A673 (cell line): ENCODE results near the gene MS4A15. TPM values are rescaled to one million over a fixed set of nuclear protein-coding genes. Genes with fewer than 3 reads are reported as not detected.

Experiments
- BruUV-seq: library from RNA; stranded (reverse); fragments of 400-500 nt; replicated peaks from 2 replicates; lab custom pipeline; 2021; lab: Mats Ljungman, UMichigan
- CTCF ChIA-PET: fragments of 300-600 bp; sonication (Branson Sonifier 250); formaldehyde crosslinking; loops from one replicate; lab custom pipeline; 2022; ENCODE audit warnings: antibody characterized with exemption; lab: Charles Lee
- POLR2A ChIA-PET: fragments of 300-600 bp; sonication (Branson Sonifier 250); formaldehyde crosslinking; loops from one replicate; lab custom pipeline; 2022; ENCODE audit warnings: antibody characterized with exemption; ENCODE audit not compliant: low non-redundant PET; lab: Charles Lee
- DNase-seq: peaks from one replicate; pipeline ENCODE4 v3.0.0-alpha.2; 2015; ENCODE audit warnings: low spot score
- H3K27ac ChIP-seq: fragments of 200-600 bp; sonication (generic); 2 replicates; pipeline ENCODE4 v1.5.1; 2016; ENCODE audit warnings: mixed run types, low read depth, mild to moderate bottlenecking, mixed read lengths, antibody characterized with exemption, low read length; ENCODE audit not compliant: poor library complexity, severe bottlenecking
- H3K27me3 ChIP-seq: fragments of 200-600 bp; sonication (generic); replicated peaks from 2 replicates; pipeline ENCODE4 v1.6.1; 2017; ENCODE audit warnings: mixed run types, low read depth, mild to moderate bottlenecking, mixed read lengths, antibody characterized with exemption, low read length; ENCODE audit not compliant: insufficient read depth, poor library complexity
- H3K36me3 ChIP-seq: fragments of 200-600 bp; sonication (generic); 2 replicates; pipeline ENCODE4 v1.6.1; 2016; ENCODE audit warnings: mixed run types, mild to moderate bottlenecking, mixed read lengths, antibody characterized with exemption, low read length; ENCODE audit not compliant: insufficient read depth, poor library complexity, severe bottlenecking
- H3K4me1 ChIP-seq: fragments of 200-600 bp; sonication (generic); 2 replicates; pipeline ENCODE4 v1.6.1; 2017; ENCODE audit warnings: mixed run types, mild to moderate bottlenecking, mixed read lengths, antibody characterized with exemption, low read length; ENCODE audit not compliant: insufficient read depth, poor library complexity, severe bottlenecking
- H3K4me3 ChIP-seq: fragments of 200-600 bp; sonication (generic); 2 replicates; pipeline ENCODE4 v1.5.1; 2016; ENCODE audit warnings: low read depth, mixed run types, mild to moderate bottlenecking, mixed read lengths, low read length; ENCODE audit not compliant: poor library complexity, severe bottlenecking
- H3K9me3 ChIP-seq: fragments of 200-600 bp; sonication (generic); 2 replicates; pipeline ENCODE4 v1.6.1; 2016; ENCODE audit warnings: mixed run types, low read depth, mild to moderate bottlenecking, mixed read lengths, antibody characterized with exemption, low read length; ENCODE audit not compliant: poor library complexity, severe bottlenecking
- CTCF ChIP-seq: fragments of 300-800, 200-600 bp; sonication (generic); conservative IDR thresholded peaks from 2 replicates; pipeline ENCODE4 v1.5.1; 2017; ENCODE audit warnings: low read depth, mild to moderate bottlenecking, antibody characterized with exemption, low read length, moderate library complexity, mixed read lengths
- EZH2 ChIP-seq: fragments of 200-600 bp; sonication (generic); IDR thresholded peaks from 2 replicates; pipeline ENCODE4 v1.6.1; 2017; ENCODE audit warnings: borderline replicate concordance, low read depth, mild to moderate bottlenecking, mixed read lengths, antibody characterized with exemption, low read length; ENCODE audit not compliant: poor library complexity, severe bottlenecking
- intact Hi-C: fragments of 100-400 bp; cut with micrococcal nuclease; formaldehyde crosslinking; loops from one replicate; pipeline ENCODE4 v1.10.0; 2022; ENCODE audit not compliant: unreplicated experiment
- total RNA-seq: library from RNA; stranded (reverse); gene quantifications from 2 replicates; pipeline ENCODE4 v1.2.3, GENCODE V29; 2021

The MS4A15 gene
- total RNA-seq, 1 experiment from 2014 or later, result not detected

- BruUV-seq, result no TSS peak
- Histone ChIP-seq H3K36me3 (no peaks in the 10 kb centered on the region), H3K4me3 (no peak overlapping the region), H3K4me1 (no peaks in the 10 kb centered on the region), H3K27me3 (no peaks in the 10 kb centered on the region), H3K27ac (no peak overlapping the region), H3K9me3 (no peaks in the 10 kb centered on the region)
- intact Hi-C loops, result no loop called here
- TF ChIP-seq EZH2 (no peak), CTCF (no peak)
- no peak for DNase-seq
- POLR2A ChIA-PET, result no interaction called here
- CTCF ChIA-PET, result no interaction called here
Observed at GRCh38 chr11:60781981-60782316, 25.3 kb downstream of the MS4A15 start.

GRCh38 chr11:60782393-60783140, 25.9 kb downstream of the MS4A15 start:
- H3K36me3 ChIP-seq, result no peaks in the 10 kb centered on the region
- ChIA-PET CTCF (no interaction called here), POLR2A (no interaction called here)
- TF ChIP-seq CTCF, result no peak
- no peak for TF ChIP-seq EZH2
- no peaks in the 10 kb centered on the region for H3K27me3 ChIP-seq
- BruUV-seq, result no TSS peak
- no peak overlapping the region for H3K4me3 ChIP-seq
- intact Hi-C loops, result no loop called here
- H3K4me1 ChIP-seq, result no peaks in the 10 kb centered on the region
- no peak overlapping the region for H3K27ac ChIP-seq
- DNase-seq, result no peak
- H3K9me3 ChIP-seq, result no peaks in the 10 kb centered on the region

- Histone ChIP-seq H3K36me3 (no peaks in the 10 kb centered on the region), H3K4me1 (no peaks in the 10 kb centered on the region), H3K27ac (no peak overlapping the region), H3K27me3 (no peaks in the 10 kb centered on the region), H3K9me3 (no peaks in the 10 kb centered on the region), H3K4me3 (no peak overlapping the region)
- BruUV-seq, result no TSS peak
- ChIA-PET CTCF (no interaction called here), POLR2A (no interaction called here)
- TF ChIP-seq CTCF, result no peak
- no peak for DNase-seq
- intact Hi-C loops, result no loop called here
Observed at GRCh38 chr11:60783141-60783484, 26.4 kb downstream of the MS4A15 start.
